Stimulated activated CD4-positive, alpha-beta T cell treated with anti-CD3 and anti-CD28 coated beads, Interleukin-4, amount 100 ng/mL, for 1 hour (primary cell): Measurements from ENCODE around the gene NECTIN4.
A peak's percentile ranks its signal among the peaks of the same experiment; 100 is the strongest.
"Not testable (repeated sequence)": the region's sequence is repeated elsewhere in the genome, so short reads cannot be mapped to it uniquely, and the experiment has no call there.

ENCODE experiments used
- DNase-seq: peaks from one replicate; pipeline ENCODE4 v3.0.0-alpha.2; 2020

Gene NECTIN4

DNA sequence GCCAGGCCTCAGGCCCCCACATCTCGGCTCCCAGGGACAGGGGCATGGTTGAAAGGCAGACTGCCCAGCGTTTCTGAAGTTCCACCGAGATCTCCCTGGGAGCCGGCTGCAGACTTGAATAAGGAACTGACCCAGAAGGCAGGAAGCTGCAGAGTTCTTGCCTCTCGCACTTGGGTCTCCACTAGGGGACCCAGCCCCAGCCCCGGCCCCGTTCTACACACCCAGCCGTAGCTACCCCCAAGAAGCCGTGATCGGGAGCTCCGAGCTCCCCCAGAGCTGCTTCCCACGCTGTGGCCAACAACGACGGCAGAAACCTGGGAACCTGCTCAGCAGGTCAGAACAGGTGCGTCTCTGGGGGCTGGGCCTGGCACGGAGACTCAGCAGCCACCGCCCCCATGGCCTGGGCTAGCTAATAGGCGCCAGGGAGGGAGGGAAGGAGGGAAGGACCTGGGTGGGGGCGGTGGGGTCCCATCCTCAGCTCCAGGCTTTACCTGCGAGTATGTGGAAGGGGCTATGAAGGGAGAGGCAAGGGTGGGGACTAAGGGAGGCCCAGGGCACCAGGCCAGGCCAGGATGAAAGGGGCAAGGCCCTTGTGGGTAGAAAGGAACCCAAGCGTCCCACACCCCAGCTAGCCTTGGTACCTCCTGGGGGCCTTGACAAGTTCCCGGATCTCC is at the start of gene NECTIN4:
Gene NECTIN4, minus strand, starts transcription at position 308 of the 674 bp plus-strand sequence. Its CDS starts 262 bp downstream, at position 46.
- no peak for DNase-seq

DNA sequence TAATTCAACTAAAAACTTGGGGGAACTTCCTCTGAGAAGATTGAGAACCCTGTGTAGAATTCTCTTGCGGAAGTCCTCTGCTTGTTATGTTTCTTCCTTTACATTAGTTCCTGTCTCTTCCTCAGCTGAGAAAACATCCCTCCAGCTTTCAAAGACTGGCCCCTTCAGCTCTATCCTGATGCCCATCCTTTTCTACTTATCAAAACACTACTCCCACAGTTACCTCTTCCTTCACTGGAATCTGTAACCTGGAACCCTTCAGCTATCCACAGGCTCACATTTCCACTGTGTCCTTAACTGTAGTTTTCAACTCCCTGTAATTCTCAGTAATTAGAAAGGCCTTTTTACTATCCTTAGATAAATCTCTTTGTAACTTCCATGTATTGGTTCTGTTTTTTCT is 49.1 kb upstream of the NECTIN4 start:
- no peak for DNase-seq

DNA sequence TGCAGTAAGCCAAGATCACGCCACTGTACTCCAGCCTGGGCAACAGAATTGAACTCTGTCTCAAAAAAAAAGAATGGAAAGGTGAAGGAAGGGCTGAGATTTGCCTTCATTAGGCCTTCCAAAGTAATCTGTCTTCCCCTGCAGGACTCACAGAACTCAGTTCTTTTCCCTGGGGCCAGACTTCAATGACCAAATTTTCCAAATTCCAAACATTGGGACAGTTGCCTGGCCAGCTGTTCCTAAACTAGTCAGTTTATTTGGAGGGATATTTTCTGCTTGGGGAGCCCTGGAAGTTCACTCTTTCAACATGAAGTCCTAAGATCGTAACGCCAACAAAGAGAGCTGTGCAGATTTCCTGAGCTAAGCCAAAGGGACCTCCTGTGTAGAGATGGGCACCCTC is 48.5 kb upstream of the NECTIN4 start:
- no peak for DNase-seq

DNA sequence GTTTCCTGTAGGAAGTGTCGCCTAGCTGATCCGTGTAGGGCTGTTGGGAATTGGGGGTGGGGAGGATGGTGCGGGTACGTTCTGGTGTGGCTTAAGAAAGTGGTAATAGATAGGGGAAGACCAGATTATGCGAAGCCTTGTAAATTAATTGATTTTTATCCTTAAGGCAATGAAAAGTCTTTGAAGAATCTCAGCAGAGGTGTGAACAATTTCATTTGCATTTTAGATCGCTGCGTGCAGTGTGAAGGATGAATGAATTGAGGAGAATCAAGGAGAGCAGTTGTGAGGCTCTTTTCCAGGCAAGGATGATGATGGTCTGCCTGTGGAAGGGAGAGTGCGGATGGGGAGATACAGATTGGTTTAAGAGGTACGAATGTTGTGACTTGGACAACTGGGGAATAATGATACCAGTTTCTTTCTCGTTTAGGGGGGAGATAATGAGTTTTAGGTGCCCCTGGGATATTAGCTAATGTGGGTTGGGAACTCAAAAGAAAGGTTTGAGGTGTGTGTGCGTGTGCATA is 43.9 kb upstream of the NECTIN4 start:
- DNase-seq = no peak

DNA sequence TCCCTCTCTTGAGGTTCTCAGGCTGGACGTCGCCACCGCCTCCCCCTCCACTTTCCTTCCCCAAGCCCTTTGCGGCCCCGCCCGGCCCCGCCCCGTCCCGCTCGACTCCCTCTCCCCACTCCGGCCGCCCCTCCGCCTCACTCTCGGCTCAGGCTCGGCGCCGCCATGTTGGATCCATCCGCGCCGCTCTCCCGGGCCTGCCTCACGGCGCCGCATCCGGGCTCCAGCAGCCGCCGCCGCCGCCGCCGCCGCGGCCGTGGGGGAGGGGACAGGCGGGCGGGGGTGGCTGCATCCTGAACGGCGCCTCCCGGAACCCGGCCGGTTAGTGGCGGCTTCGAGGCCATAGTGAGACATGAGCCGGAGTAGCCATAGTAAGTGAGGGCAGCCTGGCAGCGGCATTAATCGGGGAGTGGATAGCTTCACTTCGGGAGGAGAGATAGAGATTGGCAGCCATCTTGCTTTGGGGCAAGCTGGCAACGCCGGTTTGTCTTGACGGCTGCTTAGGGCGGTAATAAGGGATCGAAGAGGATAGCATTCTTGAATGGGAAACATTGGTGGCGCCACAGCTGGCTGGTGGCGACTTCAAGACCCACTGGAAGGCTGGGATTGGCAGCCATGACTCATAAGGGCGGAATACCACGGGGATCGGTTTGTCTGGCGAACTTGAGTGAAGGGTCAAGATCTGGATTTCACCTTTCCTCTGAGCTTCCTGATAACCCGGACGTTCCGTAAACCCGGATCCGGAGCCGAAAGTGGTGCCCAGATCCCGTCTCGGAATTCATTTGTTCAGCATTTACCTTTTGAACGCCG is 43.3 kb upstream of the NECTIN4 start, which contains the start of gene DEDD:
Gene DEDD, minus strand, starts transcription at position 258 of the 810 bp plus-strand sequence. CDS start 8,205 bp downstream, outside the sequence.
- DNase-seq = peak; percentile 89

DNA sequence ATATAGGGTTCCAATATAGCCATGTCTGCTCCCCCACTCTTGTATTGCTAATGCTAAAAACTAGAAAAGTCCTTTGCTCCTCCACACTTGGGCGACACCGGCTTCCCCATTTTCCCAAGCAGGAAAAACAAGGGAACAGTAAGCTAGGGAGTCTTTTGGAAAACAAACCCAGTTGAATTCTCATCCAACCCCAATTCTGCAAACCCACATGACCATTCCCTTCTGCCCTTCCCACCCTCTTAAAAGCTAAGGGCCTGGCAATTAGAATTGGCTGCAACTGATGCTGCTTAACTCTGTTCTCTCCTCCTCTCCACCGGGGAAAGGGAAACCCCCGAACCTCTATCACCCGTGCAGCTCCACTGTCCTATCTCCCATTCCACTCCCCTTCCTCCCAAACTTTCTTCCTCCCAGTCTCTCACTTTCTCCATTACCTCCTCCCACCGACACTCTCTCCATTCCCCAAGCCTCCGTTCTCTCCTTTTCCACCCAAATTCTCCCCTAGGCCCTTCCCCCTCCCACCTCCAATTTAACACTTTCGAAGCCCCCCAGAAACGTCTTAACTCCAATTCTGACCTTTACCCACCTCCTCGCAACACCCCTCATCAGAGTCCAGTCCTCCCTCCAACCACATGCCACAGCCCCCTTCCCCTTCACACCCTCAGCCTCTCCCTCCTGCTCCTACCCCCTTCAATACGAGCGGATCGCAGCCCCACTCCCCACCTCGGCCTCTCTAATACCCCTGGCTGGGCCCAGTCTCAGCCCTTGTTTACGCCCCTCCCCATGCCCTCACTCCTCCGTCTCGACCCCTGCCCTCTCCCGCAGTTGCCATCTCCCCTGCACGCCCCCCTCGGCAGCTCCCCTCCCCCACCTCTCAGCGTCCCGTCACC is 42.4 kb upstream of the NECTIN4 start:
- no peak for DNase-seq

DNA sequence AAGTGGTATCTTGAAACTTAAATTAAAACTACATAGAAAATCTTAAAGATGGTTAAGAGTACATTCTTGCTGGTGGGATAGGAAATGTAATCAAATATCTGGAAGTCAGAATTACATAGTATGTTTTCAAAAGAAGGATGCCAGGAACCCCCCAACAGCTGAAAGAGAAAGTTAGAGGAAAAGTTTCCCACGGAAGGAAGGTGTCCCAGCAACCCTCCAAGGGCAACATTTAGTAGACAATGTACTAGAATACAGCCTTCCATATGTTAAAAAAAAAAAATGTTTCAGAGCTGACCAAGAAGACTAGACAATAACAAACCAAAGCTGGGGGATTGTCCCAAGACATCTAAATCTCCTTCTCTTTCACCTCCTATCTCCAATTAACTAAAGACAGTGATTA is 40.9 kb upstream of the NECTIN4 start:
- DNase-seq = no peak

DNA sequence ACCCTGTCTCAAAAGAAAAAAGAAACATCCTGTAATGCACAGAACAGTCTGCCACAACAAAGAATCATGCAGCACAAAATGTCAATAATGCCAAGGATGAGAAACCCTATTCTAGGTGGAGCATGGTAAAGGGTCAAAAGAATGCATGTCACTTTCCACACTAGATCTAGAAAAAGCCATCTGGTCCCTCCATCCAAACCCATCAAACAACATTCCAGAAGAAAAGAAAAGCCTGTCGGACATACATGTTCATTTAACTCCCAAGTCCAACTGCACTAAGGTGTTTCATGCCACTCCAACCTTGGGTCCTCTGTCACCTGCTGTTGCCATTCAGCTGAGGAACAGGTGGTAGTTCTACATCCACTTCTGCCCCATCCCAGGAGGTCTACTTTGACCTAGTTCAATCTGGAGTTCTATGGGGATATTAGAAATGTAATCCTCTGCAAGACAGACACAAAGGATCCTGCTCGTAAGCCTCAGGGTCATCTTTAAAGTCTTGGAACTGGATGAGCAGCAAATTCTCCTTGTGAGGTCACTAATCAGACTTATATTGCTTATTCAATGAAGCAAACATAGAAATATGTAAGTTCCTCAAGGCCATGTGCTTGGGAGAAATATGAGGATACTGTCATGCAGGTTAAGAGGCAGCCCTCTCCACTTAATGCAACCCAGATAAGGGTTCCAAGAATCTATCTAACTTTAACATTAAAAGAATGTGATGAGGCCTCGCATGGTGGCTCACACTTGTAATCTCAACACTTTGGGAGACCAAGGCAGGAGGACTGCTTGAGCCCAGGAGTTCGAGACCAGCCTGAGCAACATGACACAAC is 39.4 kb upstream of the NECTIN4 start:
- DNase-seq = no peak

DNA sequence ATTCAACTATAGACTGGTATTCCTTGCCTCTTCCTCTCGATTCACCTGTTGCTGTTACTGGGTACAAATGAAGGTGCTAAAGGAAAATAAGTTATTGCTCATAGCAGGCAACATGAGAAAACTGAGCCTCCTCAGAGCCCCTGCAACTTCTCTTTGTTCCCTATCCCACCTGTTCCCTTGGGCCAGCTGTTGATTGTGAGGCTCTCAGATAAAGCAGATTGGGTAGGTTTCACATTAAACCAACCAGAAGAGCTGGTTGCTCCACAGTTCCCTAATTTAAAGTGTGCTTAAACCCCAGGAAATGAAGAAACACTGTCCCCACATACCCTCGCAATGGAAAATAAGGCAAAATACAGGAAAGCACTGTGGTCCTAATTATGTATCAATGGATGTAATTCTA is 38.3 kb upstream of the NECTIN4 start:
- no peak for DNase-seq

DNA sequence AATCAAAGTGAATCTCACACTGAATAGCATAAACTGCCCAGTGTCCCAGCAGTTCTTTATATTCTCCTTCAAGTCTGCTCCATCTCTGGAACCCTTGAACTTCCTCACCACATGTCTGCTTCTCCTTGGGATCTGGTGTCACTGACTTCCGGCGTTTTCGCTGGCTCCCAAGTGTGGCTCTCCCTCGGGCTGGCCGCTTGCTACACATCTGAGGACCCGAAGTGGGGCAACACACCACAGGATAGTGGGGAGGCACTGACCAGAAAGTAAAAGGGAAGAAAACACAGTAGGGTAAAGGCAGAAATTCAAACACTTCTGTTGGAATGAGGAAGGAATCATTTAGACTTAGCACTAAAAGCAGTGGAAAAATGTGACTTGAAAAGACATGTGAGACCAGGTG is 33.6 kb upstream of the NECTIN4 start:
- no peak for DNase-seq

DNA sequence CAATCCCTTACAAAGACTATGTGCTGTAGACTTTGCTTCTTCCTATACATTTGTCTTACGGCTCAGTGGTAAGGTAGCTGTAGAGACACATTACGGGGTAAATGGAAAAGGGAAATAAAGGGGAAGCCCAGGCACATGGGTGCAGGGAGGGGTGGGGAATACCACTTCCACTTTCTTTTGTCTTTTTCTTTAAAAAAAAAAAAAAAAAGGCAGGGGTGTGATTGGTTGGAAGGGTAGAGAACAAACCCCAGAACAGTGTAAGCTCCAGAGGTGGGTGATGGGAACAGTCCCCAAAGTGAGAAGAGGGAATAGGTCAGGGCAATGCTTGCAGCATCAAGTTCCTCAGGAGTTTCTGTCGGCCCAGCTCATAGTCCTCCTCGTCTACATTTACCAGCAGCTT is 32.5 kb upstream of the NECTIN4 start:
- no peak for DNase-seq

DNA sequence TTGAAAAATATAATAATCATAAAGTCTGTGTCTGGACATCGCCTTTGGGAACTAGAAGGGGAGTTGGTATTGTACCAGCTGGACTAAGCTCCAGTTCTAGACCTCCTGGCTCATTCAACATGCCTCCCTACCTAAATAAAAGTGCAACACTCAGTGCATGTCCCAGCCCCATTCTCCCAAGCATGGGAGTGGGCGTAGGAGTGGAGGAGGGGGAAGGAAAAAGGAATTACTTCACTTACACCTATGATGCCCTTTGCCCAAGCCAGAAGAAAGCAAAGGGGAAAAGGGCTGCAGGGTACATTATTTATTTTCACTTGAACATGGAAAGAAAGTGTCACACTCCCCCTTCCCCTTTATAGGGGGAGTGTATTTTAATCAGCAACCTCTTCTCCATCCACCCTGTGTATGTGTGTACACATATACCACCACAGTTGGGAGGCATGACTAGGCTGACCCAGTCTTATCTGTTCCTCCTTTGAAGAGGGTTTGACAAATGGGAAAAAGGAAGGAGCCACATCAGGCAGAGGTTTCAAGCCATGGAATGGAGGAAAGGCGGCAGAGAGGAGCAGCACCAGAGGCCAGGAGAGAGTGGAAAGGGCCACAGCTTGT is 31.8 kb upstream of the NECTIN4 start:
- no peak for DNase-seq

DNA sequence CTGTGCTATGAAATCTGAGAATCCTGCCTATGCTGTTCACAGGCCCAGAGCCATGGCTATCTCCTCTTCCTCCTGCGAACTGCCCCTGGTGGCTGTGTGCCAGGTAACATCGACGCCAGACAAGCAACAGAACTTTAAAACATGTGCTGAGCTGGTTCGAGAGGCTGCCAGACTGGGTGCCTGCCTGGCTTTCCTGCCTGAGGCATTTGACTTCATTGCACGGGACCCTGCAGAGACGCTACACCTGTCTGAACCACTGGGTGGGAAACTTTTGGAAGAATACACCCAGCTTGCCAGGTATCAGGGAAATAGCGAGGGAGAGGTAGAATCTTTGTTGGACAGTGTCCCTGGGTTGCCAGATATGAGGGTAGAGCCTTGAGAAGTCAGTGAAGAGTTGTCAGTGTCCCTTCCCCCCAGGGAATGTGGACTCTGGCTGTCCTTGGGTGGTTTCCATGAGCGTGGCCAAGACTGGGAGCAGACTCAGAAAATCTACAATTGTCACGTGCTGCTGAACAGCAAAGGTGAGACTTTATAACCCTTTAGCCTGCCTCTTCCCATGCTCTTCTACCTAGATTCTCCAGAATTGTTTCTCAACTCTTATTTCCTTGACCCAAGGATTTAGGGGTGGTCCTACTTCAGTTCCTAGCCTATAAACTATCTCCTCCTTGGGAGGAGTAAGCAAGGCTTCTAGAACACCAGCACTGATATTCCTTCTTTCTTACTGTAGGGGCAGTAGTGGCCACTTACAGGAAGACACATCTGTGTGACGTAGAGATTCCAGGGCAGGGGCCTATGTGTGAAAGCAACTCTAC is 29.9 kb upstream of the NECTIN4 start:
- DNase-seq = peak; percentile 66

DNA sequence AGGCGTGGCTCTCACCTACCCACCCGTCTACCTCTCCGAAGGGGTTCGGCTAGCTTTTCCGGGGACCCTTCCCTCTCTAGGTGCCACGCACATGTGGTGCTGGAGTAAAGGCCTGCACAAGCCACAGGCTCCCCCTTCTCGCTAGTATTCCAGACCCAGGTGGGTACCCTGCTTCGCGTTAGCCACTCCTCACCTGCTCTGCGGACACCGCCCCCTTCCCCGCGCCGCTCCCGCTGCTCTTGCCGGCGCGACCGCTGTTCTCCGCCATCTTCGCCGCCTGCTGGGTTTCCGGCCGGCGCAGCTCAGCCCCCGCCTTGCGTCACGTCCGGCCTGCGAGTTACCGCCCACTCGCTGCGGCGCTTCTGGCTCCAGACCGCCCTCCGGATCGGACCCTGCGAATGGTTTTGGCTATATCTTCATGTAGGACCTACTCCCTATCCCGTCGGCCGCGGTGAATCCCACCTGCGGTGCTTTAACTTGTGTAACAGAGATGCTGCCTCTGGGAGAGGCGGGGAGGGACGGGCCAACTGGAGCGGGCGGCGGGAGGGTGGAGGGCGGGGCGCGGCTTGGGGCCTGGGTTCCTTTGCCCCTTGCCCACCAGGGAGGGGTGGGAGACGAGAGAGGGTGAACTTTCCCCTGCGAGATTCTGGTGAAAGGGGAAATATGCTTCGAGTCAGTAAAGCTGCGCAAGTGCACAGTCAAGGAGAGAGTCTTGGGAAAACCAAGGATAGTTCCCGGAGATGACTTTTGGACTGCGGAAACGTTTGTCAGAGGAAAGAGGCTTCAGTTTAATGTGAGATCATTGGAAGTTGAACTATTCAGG is 28.6 kb upstream of the NECTIN4 start, which contains the start of the genes NIT1 and PFDN2:
Gene NIT1, plus strand, starts transcription at position 347 of the 823 bp plus-strand sequence. Its CDS starts 72 bp downstream, at position 419.
Gene PFDN2, minus strand, starts transcription at position 279 of the 823 bp plus-strand sequence. Its CDS starts 11 bp downstream, at position 268.
- peak; percentile 88 for DNase-seq

DNA sequence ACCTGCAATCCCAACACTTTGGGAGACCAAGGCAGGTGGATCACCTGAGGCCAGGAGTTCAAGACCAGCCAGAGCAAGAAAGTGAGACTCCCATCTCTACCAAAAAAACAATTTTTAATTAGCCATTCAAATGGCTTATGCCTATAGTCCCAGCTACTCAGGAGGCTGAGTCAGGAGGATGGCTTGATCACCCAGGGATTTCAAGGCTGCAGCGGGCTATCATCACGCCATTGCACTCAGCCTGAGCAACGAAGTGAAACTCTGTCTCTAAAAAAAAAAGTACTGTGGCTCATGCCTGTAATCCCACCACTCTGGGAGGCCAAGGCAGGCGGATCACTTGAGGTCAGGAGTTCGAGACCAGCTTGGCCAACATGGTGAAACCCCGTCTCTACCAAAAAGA is 26.6 kb upstream of the NECTIN4 start:
- not testable (repeated sequence) for DNase-seq

DNA sequence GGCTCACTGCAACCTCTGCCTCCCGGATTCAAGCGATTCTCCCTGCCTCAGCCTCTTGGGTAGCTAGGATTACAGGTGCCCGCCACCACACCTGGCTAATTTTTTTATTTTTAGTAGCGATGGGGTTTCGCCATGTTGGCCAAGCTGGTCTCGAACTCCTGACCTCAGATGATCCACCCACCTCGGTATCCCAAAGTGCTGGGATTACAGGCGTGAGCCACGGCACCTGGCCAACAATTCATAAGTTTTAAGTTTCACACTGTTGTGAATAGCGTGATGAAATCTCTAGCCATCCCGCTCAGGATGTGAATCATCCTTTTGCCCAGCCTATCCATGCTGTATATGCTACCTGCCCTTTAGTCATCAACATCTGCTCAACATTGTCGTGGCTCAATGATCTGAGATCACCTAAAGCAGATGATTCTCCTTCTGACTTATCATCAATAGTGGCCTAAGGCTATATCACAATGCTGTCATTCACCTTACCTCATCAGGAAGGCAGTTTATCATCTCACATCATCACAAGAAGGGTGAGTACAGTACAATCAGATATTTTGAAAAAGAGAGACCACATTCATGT is 25.9 kb upstream of the NECTIN4 start:
- DNase-seq = no peak

DNA sequence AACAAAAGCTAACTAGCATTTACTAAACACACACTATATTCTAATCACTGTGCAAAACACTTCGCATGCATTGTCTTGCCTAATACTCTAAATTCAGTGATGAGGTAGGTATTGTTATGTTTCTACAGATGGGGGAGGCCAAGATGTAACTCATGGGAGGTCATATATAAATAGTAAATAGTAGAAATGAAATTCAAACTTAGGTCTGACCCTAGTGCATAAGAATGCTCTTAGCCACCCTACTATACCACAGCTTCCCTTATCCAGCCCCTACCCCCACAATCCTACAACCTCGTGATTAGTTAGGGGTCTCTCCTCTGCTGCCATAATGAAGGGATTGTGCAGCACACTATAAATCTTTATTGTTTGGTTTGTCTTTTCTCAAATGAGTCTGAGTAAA is 25.2 kb upstream of the NECTIN4 start:
- DNase-seq = no peak

DNA sequence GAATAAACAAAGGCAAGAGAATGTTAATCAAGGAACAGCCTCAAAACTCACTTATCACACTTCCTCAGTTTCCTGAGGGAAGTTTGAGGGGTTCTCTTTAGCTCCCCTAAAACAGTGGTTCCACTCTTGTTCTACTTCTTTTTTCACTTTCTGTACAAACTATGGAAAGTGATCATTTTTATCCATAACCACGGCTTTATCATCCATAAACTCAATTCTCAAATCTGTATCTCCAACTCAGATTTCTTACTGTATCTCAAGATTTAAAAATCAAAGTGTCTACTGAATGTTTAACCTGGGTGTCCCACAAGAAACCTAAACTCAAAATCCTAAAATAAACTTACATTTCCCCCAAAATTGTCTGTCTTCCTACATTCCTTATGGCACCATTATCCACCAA is 24.6 kb upstream of the NECTIN4 start:
- no peak for DNase-seq

DNA sequence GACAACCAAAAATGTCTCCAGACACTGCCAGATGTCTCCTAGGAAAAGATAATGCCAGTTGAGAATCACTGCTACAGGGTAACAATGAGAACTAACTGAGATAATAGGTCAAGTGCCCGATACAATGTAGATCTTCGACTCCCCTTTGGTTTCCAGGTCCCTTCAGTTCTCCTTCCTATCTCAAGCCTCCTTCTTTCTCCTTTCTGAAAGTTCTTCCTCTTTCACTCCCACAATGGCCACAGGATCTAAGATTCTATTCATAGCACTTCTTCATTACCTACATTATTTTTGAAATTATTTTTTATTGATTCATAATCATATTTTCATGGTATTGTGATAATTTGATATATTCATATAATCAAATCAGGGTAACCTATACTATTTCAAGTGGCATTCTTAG is 22.2 kb upstream of the NECTIN4 start:
- DNase-seq = no peak
